Activated CD4-positive, alpha-beta T cell treated with anti-CD3 and anti-CD28 coated beads for 36 hours (primary cell): ENCODE results near the gene KCNJ16. TPM values are rescaled to one million over a fixed set of nuclear protein-coding genes. Genes with fewer than 3 reads are reported as not detected.

Source experiments
- ATAC-seq: fragments of 200-7000 bp; cut with Tn5 transposase; one replicate; pipeline ENCODE4 v1.10.0; 2021; ENCODE audit warnings: mild to moderate bottlenecking, moderate library complexity
- CTCF ChIA-PET: fragments of 350-600 bp; sonication (Branson Sonifier 250); formaldehyde crosslinking; loops from one replicate; lab custom pipeline; 2021; ENCODE audit warnings: antibody characterized with exemption; lab: Charles Lee
- POLR2A ChIA-PET: fragments of 350-600 bp; sonication (Branson Sonifier 250); formaldehyde crosslinking; loops from one replicate; lab custom pipeline; 2021; ENCODE audit warnings: antibody characterized with exemption, inconsistent platforms; lab: Charles Lee
- DNase-seq: peaks from one replicate; pipeline ENCODE4 v3.0.0-alpha.2; 2020
- H3K27ac Mint-ChIP-seq: one replicate; pipeline ENCODE4 v1.8.0; 2021; ENCODE audit warnings: mixed read lengths
- H3K27me3 Mint-ChIP-seq: one replicate; pipeline ENCODE4 v1.8.0; 2021; ENCODE audit warnings: mixed read lengths
- H3K36me3 Mint-ChIP-seq: one replicate; pipeline ENCODE4 v1.8.0; 2021; ENCODE audit warnings: low read depth, mixed read lengths
- H3K4me1 Mint-ChIP-seq: one replicate; pipeline ENCODE4 v1.8.0; 2021; ENCODE audit warnings: mixed read lengths
- H3K4me3 Mint-ChIP-seq: one replicate; pipeline ENCODE4 v1.8.0; 2021; ENCODE audit warnings: mild to moderate bottlenecking, moderate library complexity, mixed read lengths
- H3K9me3 Mint-ChIP-seq: one replicate; pipeline ENCODE4 v1.8.0; 2021; ENCODE audit warnings: low read depth, mixed read lengths
- intact Hi-C, 2 experiments: fragments of 100-400 bp; cut with DNase I in 1 of 2; cut with micrococcal nuclease in 1 of 2; formaldehyde crosslinking; loops; one replicate each; pipeline versions ENCODE4 v1.14.2 to v1.15.1; 2022 to 2024; cut with DNase I, micrococcal nuclease
- total RNA-seq, 2 experiments: library from RNA; stranded (reverse); gene quantifications; one replicate each; pipeline ENCODE4 v1.2.3, GENCODE V29; 2021

KCNJ16 gene
- total RNA-seq, 2 experiments from 2014 or later: not detected

GRCh38 chr17:70047619-70048419, 27.2 kb upstream of the KCNJ16 start:
- H3K27me3 Mint-ChIP-seq: peaks cover 4% of the 10 kb centered on the region
- POLR2A ChIA-PET: no interaction called here

GRCh38 chr17:70049801-70050591, 25.0 kb upstream of the KCNJ16 start:
- DNase-seq (no peak), ATAC-seq (no peak)
- no peaks in the 10 kb centered on the region for H3K27me3 Mint-ChIP-seq
- H3K27ac Mint-ChIP-seq: no peak overlapping the region
- ChIA-PET POLR2A (no interaction called here), CTCF (interaction anchor here (0.6 kb wide), 1 partner anchor 502 kb away, joined by 3 read pairs; no protein-coding TSS in a partner anchor)
- no peak overlapping the region for H3K4me3 Mint-ChIP-seq
- no peaks in the 10 kb centered on the region for H3K4me1 Mint-ChIP-seq
- H3K36me3 Mint-ChIP-seq: no peaks in the 10 kb centered on the region
- no peaks in the 10 kb centered on the region for H3K9me3 Mint-ChIP-seq
- intact Hi-C loops: no loop called here

More at GRCh38 chr17:70047619-70048419, 27.2 kb upstream of the KCNJ16 start:
- Mint-ChIP-seq H3K4me3 (no peak overlapping the region), H3K27ac (no peak overlapping the region), H3K36me3 (no peaks in the 10 kb centered on the region), H3K9me3 (no peaks in the 10 kb centered on the region), H3K4me1 (no peaks in the 10 kb centered on the region)
- CTCF ChIA-PET: no interaction called here
- intact Hi-C loops: no loop called here
- ATAC-seq (no peak), DNase-seq (no peak)

- no peaks in the 10 kb centered on the region for H3K36me3 Mint-ChIP-seq
- intact Hi-C loops: no loop called here
- no peaks in the 10 kb centered on the region for H3K9me3 Mint-ChIP-seq
- no peak for ATAC-seq
- no peak for DNase-seq
- no peak overlapping the region for H3K27ac Mint-ChIP-seq
- H3K4me3 Mint-ChIP-seq: no peak overlapping the region
- CTCF ChIA-PET: interaction anchor here (0.6 kb wide), 1 partner anchor 501 kb away, joined by 3 read pairs; no protein-coding TSS in a partner anchor
- POLR2A ChIA-PET: no interaction called here
- no peaks in the 10 kb centered on the region for H3K4me1 Mint-ChIP-seq
- H3K27me3 Mint-ChIP-seq: no peaks in the 10 kb centered on the region
Measured at GRCh38 chr17:70050931-70051330, 24.1 kb upstream of the KCNJ16 start.

- Mint-ChIP-seq H3K27me3 (no peaks in the 10 kb centered on the region), H3K4me3 (no peak overlapping the region), H3K27ac (no peak overlapping the region), H3K9me3 (no peaks in the 10 kb centered on the region), H3K4me1 (no peaks in the 10 kb centered on the region), H3K36me3 (no peaks in the 10 kb centered on the region)
- intact Hi-C loops: no loop called here
- ATAC-seq (no peak), DNase-seq (no peak)
- CTCF ChIA-PET: interaction anchor here (1.2 kb wide), 1 partner anchor 10 kb away, joined by 3 read pairs; no protein-coding TSS in a partner anchor
- POLR2A ChIA-PET: no interaction called here
Measured at GRCh38 chr17:70053241-70054234, 21.5 kb upstream of the KCNJ16 start.

GRCh38 chr17:70055000-70055399, 20.0 kb upstream of the KCNJ16 start:
- Mint-ChIP-seq H3K27me3 (no peaks in the 10 kb centered on the region), H3K27ac (no peak overlapping the region), H3K36me3 (no peaks in the 10 kb centered on the region), H3K9me3 (no peaks in the 10 kb centered on the region), H3K4me3 (no peak overlapping the region), H3K4me1 (no peaks in the 10 kb centered on the region)
- intact Hi-C loops: no loop called here
- ChIA-PET POLR2A (no interaction called here), CTCF (interaction anchor here (1.2 kb wide), 1 partner anchor 8 kb away, joined by 3 read pairs; no protein-coding TSS in a partner anchor)
- ATAC-seq (no peak), DNase-seq (no peak)

- no peak overlapping the region for H3K27ac Mint-ChIP-seq
- H3K4me1 Mint-ChIP-seq: no peaks in the 10 kb centered on the region
- ChIA-PET CTCF (no interaction called here), POLR2A (no interaction called here)
- intact Hi-C loops: no loop called here
- H3K27me3 Mint-ChIP-seq: no peaks in the 10 kb centered on the region
- H3K9me3 Mint-ChIP-seq: no peaks in the 10 kb centered on the region
- H3K36me3 Mint-ChIP-seq: no peaks in the 10 kb centered on the region
- DNase-seq (no peak), ATAC-seq (no peak)
- H3K4me3 Mint-ChIP-seq: no peak overlapping the region
Measured at GRCh38 chr17:70059071-70059470, 16.0 kb upstream of the KCNJ16 start.

GRCh38 chr17:70059649-70060048, 15.4 kb upstream of the KCNJ16 start:
- ChIA-PET POLR2A (no interaction called here), CTCF (no interaction called here)
- no peaks in the 10 kb centered on the region for H3K4me1 Mint-ChIP-seq
- no peak for DNase-seq
- ATAC-seq: no peak
- intact Hi-C loops: no loop called here
- no peaks in the 10 kb centered on the region for H3K9me3 Mint-ChIP-seq
- H3K36me3 Mint-ChIP-seq: no peaks in the 10 kb centered on the region
- H3K27ac Mint-ChIP-seq: no peak overlapping the region
- no peak overlapping the region for H3K4me3 Mint-ChIP-seq
- no peaks in the 10 kb centered on the region for H3K27me3 Mint-ChIP-seq

- CTCF ChIA-PET: no interaction called here
- no peak overlapping the region for H3K27ac Mint-ChIP-seq
Measured at GRCh38 chr17:70060415-70060814, 14.6 kb upstream of the KCNJ16 start.

GRCh38 chr17:70067134-70067533, 7.9 kb upstream of the KCNJ16 start:
- CTCF ChIA-PET: no interaction called here
- DNase-seq (no peak), ATAC-seq (no peak)
- H3K27ac Mint-ChIP-seq: no peak overlapping the region
- no peaks in the 10 kb centered on the region for H3K4me1 Mint-ChIP-seq
- no peaks in the 10 kb centered on the region for H3K36me3 Mint-ChIP-seq
- POLR2A ChIA-PET: no interaction called here
- intact Hi-C loops: no loop called here
- peaks cover 6% of the 10 kb centered on the region for H3K27me3 Mint-ChIP-seq
- H3K4me3 Mint-ChIP-seq: no peak overlapping the region
- H3K9me3 Mint-ChIP-seq: no peaks in the 10 kb centered on the region

More at GRCh38 chr17:70060415-70060814, 14.6 kb upstream of the KCNJ16 start:
- DNase-seq (no peak), ATAC-seq (no peak)
- POLR2A ChIA-PET: no interaction called here
- H3K4me3 Mint-ChIP-seq: no peak overlapping the region
- no peaks in the 10 kb centered on the region for H3K27me3 Mint-ChIP-seq
- no peaks in the 10 kb centered on the region for H3K4me1 Mint-ChIP-seq
- intact Hi-C loops: no loop called here
- H3K9me3 Mint-ChIP-seq: no peaks in the 10 kb centered on the region
- H3K36me3 Mint-ChIP-seq: no peaks in the 10 kb centered on the region

DNA sequence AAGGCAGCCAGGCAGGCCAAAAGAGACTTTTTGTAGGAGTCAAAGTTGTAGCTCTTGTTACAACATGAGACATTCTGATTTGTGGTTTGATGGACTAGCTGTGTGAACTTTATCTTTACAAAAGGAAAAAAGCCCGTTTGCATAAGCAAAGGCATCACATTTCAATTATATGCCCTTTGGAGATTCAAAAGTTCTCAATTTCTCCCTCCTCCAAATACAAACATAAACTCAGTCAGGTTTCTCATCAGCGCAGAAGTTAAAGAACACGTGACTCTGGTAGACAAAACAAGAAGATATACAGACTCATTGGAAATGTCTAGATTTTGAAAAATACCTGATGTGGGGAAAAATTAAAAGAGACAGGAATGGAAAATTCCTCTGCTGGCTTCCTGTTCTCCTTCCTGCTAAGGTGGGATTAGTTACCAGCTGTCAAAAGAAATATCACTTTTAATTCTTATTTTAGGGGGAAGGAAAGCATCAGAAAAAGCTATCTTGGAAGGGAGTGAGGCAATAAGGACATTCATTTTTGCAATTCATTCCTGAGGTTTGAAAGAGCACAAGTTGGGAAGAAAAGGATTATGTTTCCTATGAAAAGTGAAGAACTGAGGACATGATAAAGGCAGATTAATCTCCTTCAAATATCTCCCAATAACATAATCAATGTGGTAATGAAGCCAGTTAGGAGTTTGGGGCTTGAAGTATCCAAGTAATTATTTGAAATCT, 4.6 kb upstream of the KCNJ16 start:
- no peaks in the 10 kb centered on the region for H3K36me3 Mint-ChIP-seq
- no peak for DNase-seq
- peaks cover 10% of the 10 kb centered on the region for H3K27me3 Mint-ChIP-seq
- intact Hi-C loops: no loop called here
- H3K4me1 Mint-ChIP-seq: no peaks in the 10 kb centered on the region
- no peak overlapping the region for H3K27ac Mint-ChIP-seq
- ChIA-PET POLR2A (no interaction called here), CTCF (no interaction called here)
- no peak overlapping the region for H3K4me3 Mint-ChIP-seq
- H3K9me3 Mint-ChIP-seq: no peaks in the 10 kb centered on the region
- ATAC-seq: no peak
